Suprapubic skin (tissue), 4 donors: ENCODE measurements around the gene TMEM272. TPM values are rescaled to one million over a fixed set of nuclear protein-coding genes. Genes with fewer than 3 reads are reported as not detected.

Experiments used
- DNase-seq, 2 donors: peaks; one replicate each; pipeline ENCODE4 v3.0.0-alpha.2; 2019; ENCODE audit warnings: low spot score in 2 of 2
- H3K27ac ChIP-seq: fragments of 200-600 bp; sonication (generic); one replicate; pipeline ENCODE4 v1.5.1; 2019
- H3K27me3 ChIP-seq: fragments of 200-600 bp; sonication (generic); one replicate; pipeline ENCODE4 v1.5.1; 2019
- H3K36me3 ChIP-seq: fragments of 200-600 bp; sonication (generic); one replicate; pipeline ENCODE4 v1.5.1; 2019
- H3K4me1 ChIP-seq: fragments of 200-600 bp; sonication (generic); one replicate; pipeline ENCODE4 v1.5.1; 2019
- H3K4me3 ChIP-seq: fragments of 200-600 bp; sonication (generic); one replicate; pipeline ENCODE4 v1.5.1; 2019; ENCODE audit warnings: mild to moderate bottlenecking
- H3K9me3 ChIP-seq: fragments of 200-600 bp; sonication (generic); one replicate; pipeline ENCODE4 v1.5.1; 2019
- CTCF ChIP-seq, 2 donors: fragments of 200-600 bp in 1 of 2; fragments of 450-650 bp in 1 of 2; sonication (generic) in 1 of 2; IDR thresholded peaks; one replicate each; pipeline ENCODE4 v1.5.1; 2016 to 2019; ENCODE audit warnings: antibody characterized with exemption in 2 of 2, mild to moderate bottlenecking in 1 of 2, moderate library complexity in 1 of 2
- EP300 ChIP-seq: sonication (generic); formaldehyde crosslinking; IDR thresholded peaks from one replicate; pipeline ENCODE4 v1.6.1; 2017; ENCODE audit warnings: antibody characterized with exemption
- POLR2A ChIP-seq, 2 donors: fragments of 450-650 bp; IDR thresholded peaks; one replicate each; pipeline ENCODE4 v1.6.1; 2017; ENCODE audit warnings: antibody characterized with exemption in 2 of 2, mild to moderate bottlenecking in 2 of 2, moderate library complexity in 2 of 2
- POLR2AphosphoS5 ChIP-seq, 3 donors: sonication (generic); formaldehyde crosslinking; IDR thresholded peaks; one replicate each; pipeline ENCODE4 v1.6.1; 2017; ENCODE audit warnings: antibody characterized with exemption in 3 of 3
- WGBS: methylation state at CpG from one replicate; pipeline ENCODE4 v1.1.5; 2018; 5-methylcytosine and 5-hydroxymethylcytosine counted together
- total RNA-seq, 4 donors: library from RNA; depleted of rRNA; stranded (reverse); fragments of >200 nt; gene quantifications; one replicate each; pipeline ENCODE4 v1.1.0, GENCODE V29; 2016

The TMEM272 gene
- total RNA-seq, 4 donors from 2014 or later = 0.13 to 0.24 (median 0.17) TPM; not detected in 1

DNA sequence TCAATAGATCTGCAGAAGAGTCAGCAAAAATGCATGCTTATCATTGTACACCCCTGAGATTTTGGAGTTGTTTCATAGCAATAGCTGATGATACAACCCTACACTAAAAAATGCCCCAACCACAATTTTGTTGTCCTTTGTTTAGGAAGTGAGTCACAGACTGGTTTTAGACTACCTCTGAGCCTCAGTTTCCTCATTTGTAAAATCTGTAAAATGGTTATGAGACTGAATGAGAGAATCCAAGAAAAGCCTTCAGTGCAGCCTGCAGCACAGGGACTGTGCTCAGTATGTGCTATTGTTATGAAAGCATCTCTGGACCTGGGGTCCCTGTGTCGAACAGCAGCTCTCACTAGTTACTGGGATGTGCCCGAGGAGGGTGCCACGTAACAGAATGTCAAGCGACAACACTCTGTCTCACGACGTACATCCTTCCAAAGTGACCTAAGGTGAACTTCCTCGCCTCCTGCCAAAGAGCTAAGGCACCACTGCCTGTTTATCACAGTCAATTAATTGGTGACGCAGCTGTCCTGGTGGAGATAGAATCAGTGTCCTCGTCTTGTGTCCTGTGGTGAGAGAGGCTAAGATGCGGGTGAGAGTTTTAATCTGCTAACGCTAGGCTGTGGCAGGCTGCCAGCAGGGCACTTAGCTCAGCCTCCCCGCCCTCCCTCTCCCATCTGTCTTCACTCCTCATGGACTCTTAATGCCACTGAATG lies 59.1 kb downstream of the TMEM272 start:
- H3K36me3 ChIP-seq = no peaks in the 10 kb centered on the region
- TF ChIP-seq CTCF (IDR thresholded peaks at IDR 0.05) (no peak), POLR2A (IDR thresholded peaks at IDR 0.05) (no peak), POLR2AphosphoS5 (IDR thresholded peaks at IDR 0.05) (no peak), EP300 (no peak)
- no peaks in the 10 kb centered on the region for H3K9me3 ChIP-seq
- H3K27me3 ChIP-seq = no peaks in the 10 kb centered on the region
- DNase-seq = peak in 1 of 2 donors; percentile 85
- no peak overlapping the region for H3K4me3 ChIP-seq
- peaks cover 26% of the 10 kb centered on the region for H3K4me1 ChIP-seq
- WGBS = 52% methylated on average over 12 of the region's 12 CpGs
- H3K27ac ChIP-seq = peak overlapping the region; percentile 73

DNA sequence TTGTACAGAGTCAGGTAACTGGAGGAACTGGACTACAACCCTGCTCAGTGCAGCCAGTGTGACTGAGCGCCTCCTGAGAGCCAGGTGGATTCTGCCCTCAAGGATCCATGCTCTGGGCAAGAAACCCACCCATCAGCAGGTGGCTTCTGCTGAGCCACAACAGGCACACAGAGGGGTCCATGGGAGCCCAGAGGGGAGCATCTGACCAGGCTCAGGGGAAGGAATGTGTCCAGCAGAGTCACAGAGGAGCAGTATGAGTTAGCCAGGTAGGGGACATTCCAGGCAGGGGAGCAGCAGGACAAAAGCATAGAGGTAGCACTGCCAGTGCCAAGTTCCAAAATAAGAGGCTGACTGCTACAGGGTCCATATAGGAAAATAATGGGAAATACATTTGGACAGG lies 60.9 kb downstream of the TMEM272 start:
- WGBS = 93% methylated on average over 1 of the region's 1 CpG
- no peak overlapping the region for H3K27ac ChIP-seq
- no peaks in the 10 kb centered on the region for H3K9me3 ChIP-seq
- H3K4me3 ChIP-seq = no peak overlapping the region
- DNase-seq = peak in 1 of 2 donors; percentile 26
- no peak for TF ChIP-seq POLR2A (IDR thresholded peaks at IDR 0.05)
- no peak for TF ChIP-seq EP300
- TF ChIP-seq CTCF (IDR thresholded peaks at IDR 0.05) = no peak
- TF ChIP-seq POLR2AphosphoS5 (IDR thresholded peaks at IDR 0.05) = no peak
- no peaks in the 10 kb centered on the region for H3K36me3 ChIP-seq
- H3K27me3 ChIP-seq = no peaks in the 10 kb centered on the region
- H3K4me1 ChIP-seq = peaks cover 31% of the 10 kb centered on the region

DNA sequence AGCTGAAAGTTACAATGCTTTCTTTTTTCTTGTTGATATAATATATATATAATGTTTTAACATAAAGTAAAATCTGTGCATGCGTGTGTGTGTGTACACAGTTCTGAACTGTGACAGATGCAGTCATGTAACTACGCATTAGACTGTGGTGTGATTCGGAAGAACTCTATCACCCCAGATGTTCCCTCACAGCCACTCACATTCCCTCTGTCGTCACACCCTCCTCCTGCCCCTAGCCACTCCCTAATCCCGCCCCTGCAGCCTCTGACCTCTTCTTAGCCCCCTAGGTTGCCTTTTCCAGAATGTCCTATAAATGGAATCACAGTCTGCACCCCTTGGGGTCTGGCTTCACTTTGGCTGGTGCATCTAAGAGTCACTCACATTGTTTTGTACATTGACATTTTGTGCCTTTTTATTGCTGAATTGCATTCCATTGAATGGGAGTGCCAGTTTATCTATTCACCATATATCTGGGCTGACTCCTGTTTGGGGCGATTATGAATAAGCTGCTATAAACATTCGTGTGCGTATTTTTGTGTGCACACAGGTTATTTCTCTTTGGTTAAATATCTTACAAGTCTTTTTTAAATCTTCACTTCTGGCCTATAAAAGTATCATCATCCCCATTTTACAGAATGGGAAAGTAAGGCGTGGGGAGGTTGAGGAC lies 61.4 kb downstream of the TMEM272 start:
- Histone ChIP-seq H3K27me3 (no peaks in the 10 kb centered on the region), H3K4me3 (no peak overlapping the region), H3K27ac (no peak overlapping the region), H3K36me3 (no peaks in the 10 kb centered on the region), H3K4me1 (peaks cover 30% of the 10 kb centered on the region), H3K9me3 (no peaks in the 10 kb centered on the region)
- DNase-seq = peak in 1 of 2 donors; percentile 50
- WGBS = 86% methylated on average over 9 of the region's 9 CpGs
- TF ChIP-seq EP300 (no peak), POLR2AphosphoS5 (IDR thresholded peaks at IDR 0.05) (no peak)

DNA sequence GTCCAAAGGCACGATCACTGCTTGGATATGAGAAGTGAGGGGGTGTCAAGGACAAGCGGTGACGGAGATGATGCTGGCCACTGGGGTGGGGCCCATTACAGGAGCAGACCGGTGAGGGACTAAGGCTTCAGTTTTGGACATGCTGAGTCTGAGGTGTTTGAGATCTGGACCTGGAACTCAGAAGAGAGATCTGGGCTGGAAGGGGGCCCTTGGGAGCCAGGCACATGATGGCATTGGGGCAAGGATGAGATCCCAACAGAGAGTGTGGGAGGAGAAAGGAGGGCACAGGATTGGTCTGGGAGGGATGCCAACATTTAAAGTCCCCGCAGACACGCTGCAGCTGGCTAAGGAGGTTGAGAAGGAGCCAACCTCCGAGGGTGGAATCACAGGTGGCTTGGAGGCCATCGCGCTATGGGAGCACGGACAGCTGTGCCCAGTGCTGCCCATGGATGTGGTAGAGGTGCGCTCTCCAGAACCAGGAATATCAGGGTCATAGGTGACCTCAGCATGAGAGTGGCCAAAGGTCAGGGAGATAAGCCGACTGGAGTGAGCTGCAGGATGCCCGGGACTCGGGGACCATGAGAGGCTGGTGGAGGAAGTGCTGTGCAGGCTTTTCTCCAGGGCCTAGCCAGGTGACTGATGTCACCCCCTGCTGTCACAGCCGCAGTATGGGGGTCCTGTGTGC lies 62.8 kb downstream of the TMEM272 start:
- Histone ChIP-seq H3K4me3 (no peak overlapping the region), H3K36me3 (no peaks in the 10 kb centered on the region), H3K9me3 (no peaks in the 10 kb centered on the region), H3K27me3 (no peaks in the 10 kb centered on the region), H3K27ac (no peak overlapping the region), H3K4me1 (peaks cover 28% of the 10 kb centered on the region)
- 84% methylated on average over 15 of the region's 15 CpGs for WGBS
- TF ChIP-seq EP300 = no peak
- no peak for TF ChIP-seq POLR2AphosphoS5 (IDR thresholded peaks at IDR 0.05)
- no peak for TF ChIP-seq POLR2A (IDR thresholded peaks at IDR 0.05)
- TF ChIP-seq CTCF (IDR thresholded peaks at IDR 0.05) = no peak
- peak in 1 of 2 donors; percentile 58 for DNase-seq

DNA sequence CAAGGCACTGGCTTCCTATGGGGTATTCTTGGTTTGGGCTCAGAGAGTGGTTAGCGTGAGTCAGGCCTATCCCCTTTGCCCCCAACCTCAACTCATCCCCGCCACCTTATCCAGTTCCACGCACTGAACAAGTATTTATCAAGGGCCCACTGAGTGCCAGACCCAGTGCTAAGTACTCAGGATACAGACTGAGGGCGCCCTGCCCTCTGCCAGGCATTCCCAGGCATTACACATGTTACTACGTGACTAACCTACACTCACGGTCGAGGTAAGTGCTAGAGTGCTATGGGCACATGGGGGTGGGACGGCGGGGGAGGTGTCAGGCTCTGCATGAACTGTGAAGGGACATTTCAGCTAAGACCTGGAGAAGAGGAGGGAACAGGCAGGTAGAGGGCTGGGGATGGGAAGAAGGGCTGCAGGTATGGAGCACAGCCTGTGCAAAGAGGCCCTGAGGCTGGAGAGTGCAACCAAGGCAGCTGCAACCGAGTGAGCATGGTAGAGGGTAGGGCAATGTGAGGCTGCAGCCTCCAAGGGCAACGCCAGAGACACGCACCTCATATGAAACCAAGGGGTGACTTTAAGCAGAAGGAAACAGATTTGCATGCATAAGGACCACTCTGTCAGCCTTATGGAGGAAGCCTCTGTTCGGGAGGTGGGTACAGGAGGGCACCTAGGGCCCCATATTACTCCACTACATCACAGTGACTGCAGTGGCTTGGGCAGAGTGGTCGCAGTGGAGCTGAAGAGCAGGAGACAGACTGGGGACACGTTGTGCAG lies 63.5 kb downstream of the TMEM272 start:
- H3K27me3 ChIP-seq = no peaks in the 10 kb centered on the region
- no peaks in the 10 kb centered on the region for H3K36me3 ChIP-seq
- H3K4me1 ChIP-seq = peaks cover 21% of the 10 kb centered on the region
- 72% methylated on average over 15 of the region's 15 CpGs for WGBS
- TF ChIP-seq CTCF (IDR thresholded peaks at IDR 0.05) = peak in 1 of 2 donors; percentile 44
- TF ChIP-seq POLR2A (IDR thresholded peaks at IDR 0.05) = no peak
- H3K9me3 ChIP-seq = no peaks in the 10 kb centered on the region
- no peak overlapping the region for H3K4me3 ChIP-seq
- no peak for DNase-seq
- H3K27ac ChIP-seq = no peak overlapping the region
